HG02970 (cell line): ENCODE data around the gene RPL23.

Source experiments
- ATAC-seq: cut with Tn5 transposase; IDR thresholded peaks from one replicate; pipeline ENCODE4 v1.9.1; 2021; ENCODE audit warnings: mild to moderate bottlenecking, moderate library complexity, moderate number of reproducible peaks; ENCODE audit not compliant: unreplicated experiment, low FRiP score

Gene RPL23

DNA sequence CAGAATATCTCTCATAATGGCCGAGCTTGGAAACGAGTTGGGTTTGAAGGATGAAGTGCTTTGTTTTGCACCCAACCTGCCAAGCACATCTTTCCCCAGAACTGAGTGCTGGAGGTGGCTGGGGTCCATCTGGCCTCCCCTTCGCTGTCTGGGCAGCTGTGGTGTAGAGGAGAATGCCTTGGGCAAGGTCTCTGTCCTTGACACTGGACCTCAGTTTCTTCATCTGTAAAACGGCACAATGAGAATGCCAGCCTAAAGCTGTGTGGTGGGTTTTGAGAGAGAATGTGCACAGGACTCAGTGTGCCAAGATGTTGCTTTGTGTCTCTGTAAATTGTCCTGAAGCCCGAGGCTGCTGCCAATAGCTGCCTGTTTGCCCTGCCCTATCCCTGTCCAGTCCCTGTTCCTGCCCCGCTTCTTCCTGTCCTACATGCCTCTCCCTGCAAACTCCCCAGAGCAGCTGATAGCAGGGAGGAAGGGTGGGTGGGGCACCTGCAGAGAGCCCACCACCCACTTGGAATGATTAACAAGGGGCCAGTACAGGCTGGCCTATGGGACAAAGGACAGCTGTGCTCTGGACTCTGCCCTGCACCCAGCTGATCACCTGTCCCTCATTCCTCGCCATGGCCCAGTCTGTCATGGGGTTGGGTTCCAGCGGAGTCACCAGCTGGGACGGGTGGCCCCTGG lies 31.7 kb upstream of the RPL23 start:
- ATAC-seq: no peak

GRCh38 chr17:38883592-38884526 lies 30.3 kb upstream of the RPL23 start:
- ATAC-seq: no peak

DNA sequence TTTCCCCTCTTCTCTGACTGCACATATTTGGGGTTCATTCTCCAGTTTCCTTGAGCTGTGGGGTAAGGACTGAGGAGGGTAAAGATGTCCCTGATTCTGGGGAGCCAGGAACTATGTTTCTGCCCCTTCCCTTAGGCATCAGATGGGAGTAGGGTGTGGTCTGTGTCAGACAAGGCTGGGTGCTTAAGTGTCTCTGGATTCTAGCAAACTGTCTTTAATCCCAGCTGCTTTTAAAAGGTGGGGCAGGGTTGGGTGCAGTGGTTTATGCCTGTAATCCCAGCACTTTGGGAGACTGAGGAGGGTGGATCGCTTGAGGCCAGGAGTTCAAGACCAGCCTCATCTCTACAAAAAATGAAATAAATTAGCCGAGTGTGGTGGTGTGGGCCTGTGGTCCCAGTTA lies 29.3 kb upstream of the RPL23 start:
- ATAC-seq: no peak

DNA sequence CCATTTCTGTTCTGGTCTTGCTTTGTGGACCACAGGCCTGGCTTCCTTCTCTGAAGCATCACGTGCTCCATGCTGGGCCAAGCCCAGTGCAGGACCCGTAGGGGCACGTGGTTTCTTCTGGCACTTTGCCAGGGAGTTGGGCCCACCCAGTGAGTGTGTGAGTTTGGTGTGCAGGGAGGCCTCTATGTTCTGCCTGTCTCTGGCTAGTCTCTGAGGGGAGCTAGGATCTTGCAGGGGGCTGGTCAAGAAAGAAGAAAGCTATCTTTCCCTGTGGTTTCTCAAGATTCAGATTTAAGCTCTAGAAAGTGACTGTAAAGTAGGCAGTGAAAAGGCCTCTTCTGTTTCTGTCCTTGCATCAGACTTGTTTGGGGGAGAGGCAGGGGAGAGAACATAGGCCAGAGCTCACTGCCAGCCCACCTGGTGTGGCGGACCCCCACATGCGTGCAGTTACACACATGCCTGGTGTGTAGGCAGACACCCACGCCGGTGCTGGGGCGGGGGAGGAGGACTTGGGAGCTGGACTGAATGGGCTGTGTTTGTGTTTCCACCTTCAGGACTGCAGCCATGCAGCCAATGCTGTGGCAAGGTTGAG lies 28.2 kb upstream of the RPL23 start:
- ATAC-seq: no peak

- no peak for ATAC-seq
Observed at GRCh38 chr17:38879878-38880665, 26.6 kb upstream of the RPL23 start.

DNA sequence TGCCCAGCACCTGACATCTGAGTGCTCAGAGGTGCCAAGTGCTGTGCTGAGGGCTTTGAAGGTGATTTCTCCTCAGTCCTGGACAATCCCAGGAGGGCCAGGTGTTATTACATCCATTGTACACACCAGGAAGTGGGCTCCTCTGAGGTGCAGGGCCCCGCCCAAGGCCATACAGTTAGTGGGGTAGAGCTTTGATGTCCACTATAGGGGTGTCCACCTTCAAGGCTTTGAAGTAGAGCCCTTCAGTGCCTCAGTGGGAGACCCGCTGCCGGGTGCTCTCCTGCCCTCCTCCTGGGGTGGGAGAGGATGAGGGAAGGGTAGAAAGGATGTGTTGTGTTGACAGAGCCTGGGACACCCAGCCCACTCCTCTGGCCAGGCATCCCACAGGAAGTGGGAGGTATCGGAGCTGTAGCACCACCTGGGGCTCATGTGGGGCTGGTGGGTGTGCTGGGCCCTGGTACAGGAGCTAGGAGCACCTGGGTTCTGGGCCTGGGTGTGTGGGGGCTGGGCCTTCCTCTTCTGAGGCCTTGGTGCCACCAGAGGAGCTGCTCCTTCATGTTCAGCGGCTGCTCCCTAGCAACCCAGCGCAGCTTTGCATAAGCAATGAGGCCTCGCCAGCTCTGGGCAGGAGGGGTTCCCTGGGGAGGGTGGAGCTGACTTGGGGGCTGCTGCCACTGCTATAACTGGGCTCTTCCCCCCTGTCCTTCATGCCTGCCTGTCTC lies 23.8 kb upstream of the RPL23 start:
- ATAC-seq: no peak

- no peak for ATAC-seq
Observed at GRCh38 chr17:38875477-38876075, 22.1 kb upstream of the RPL23 start.

- ATAC-seq: no peak
Observed at GRCh38 chr17:38874505-38875400, 21.2 kb upstream of the RPL23 start.

DNA sequence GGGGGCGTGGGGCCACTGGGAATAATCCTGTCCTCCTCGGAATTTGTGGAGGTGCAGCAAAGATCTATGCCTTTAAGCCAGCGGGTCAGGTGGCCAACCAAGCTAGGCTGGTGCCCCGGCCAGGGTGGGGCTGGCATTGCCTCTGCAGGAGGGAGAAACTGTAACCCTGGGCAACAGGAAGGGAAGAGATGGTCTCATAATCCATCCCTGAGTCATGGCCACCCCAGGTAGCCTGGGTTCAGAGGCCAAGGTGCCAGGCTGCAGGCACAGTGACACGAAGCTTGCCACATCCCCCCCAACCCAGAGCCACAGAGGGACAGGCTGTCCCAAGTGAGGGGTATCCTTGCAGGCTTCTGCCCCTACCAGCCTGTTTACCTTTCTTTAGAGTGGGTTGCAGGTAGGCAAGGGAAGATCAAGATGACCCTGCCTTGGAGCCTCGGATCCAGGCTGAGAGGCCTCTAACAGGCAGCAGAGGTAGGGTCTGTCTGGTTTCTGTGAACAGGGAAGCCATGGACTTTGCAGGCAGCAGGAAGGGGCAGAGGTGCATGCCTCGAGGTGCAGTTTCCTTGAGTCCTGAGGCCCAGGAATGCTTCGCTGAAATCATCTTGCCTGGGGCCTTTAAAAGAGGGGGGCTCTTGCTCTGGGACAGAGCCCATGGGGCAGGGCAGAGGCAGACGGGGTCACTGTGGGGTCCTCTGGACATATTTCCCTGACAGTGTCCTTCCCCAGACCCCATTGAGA lies 20.3 kb upstream of the RPL23 start:
- no peak for ATAC-seq

DNA sequence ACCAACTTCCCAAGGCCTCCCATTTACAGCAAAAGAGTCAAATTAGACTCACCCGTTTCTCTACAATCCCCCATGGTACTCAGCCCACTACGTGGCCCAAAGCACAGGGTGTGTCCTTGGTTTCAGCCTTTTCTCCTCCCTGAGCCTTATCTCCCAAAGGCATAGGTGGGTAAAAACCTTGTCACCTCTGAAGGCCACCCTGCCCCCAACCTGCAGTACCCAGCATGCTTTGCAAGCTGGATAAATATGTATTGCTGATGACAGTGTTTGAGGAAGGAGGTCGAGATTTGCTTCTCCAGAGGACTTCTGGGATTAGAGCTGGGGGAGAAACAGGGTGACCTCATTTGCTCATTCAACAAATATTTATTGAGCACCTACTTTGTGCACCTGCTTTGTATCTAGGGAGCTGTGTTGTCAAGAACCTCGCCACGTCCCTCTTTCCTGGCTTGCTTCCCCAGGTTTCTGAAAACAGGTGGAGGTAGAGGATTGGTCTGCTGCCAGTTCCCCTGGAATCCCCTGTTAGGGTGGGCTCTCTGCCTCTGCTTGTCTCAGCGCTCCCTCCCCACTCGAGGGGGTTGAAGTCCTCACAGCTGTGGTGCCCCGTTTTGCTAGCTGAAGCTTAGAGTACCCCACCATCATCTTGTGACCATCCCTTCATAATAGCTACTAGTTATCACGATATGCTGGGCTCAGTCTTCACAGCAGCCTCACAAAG lies 19.3 kb upstream of the RPL23 start:
- ATAC-seq: no peak

GRCh38 chr17:38872027-38872511 lies 18.5 kb upstream of the RPL23 start:
- no peak for ATAC-seq

GRCh38 chr17:38871247-38872015 lies 17.9 kb upstream of the RPL23 start:
- ATAC-seq: no peak

GRCh38 chr17:38870259-38871165 lies 17.0 kb upstream of the RPL23 start:
- peak; percentile 24 for ATAC-seq

- peak; percentile 44 for ATAC-seq
Observed at GRCh38 chr17:38869526-38870258, 16.2 kb upstream of the RPL23 start, which contains the start of gene LASP1. TSS of gene LASP1 (plus strand) at chr17:38870058. CDS start at chr17:38870190, 132 bp downstream.
